ENCODE results near the gene ZSCAN12. TPM values are rescaled to one million over a fixed set of nuclear protein-coding genes. Genes with fewer than 3 reads are reported as not detected.
A peak's percentile ranks its signal among the peaks of the same experiment; 100 is the strongest.

Gene ZSCAN12
- total and polyA plus RNA-seq, 2 of the 13 experiments (the other 11 are each of a cell fraction or from before 2014, with no cell fraction given), result 2.8 to 8.9 TPM

DNA sequence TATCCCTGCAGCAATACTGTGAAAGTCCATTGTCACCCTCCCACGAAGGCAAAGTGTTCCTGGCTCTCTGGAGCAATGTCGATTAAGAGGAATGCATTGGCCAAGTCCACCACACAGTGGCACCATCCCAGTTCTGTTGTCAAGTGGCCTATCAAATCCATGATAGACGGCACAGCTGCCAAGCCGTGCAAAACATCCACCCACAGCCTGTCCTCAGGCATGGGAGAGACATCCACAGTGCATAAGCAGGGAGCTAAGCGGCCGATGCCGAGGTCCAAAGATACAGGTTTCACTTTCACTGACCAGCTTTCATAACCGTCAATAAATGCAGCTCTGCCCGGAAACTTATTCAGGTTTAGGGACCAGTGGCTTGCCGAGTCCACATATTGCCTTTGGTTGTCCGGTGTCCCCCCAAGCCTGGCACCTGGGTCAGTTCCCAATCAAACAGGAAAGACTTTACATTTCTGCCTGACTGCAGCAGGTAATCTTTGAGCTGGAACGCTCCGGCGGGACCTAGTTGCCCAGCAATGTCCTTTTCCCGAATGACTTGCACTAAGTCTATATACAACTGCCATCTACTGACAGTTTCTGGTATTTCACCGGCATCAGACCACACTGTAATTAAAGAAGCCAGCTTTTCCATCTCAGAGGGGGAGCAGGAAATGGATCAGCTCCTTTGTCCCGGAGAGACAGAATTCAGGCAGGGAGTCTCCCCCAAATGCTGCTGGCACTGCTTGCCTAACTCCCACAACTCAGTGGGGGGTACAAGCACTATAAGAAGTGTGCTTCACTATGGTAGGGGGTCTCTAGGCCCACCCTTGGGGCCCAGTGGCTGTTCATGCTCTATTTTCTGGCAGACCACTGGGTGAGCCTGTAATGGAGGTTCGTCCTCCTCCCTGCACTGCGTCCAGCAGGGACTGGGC is 43.5 kb downstream of the ZSCAN12 start (continued):
- TF ChIP-seq REST (IDR thresholded peaks at IDR 0.05; ENCODE audit: borderline replicate concordance in 1 of 2, low read depth in 1 of 2, low read length in 2 of 2) (no peak), AKNA (CRISPR knock-in tag; IDR thresholded peaks at IDR 0.05; ENCODE audit: borderline replicate concordance) (no peak), KDM2A (CRISPR knock-in tag; IDR thresholded peaks at IDR 0.05; ENCODE audit: borderline replicate concordance, low read depth) (peak; percentile 78; the same call in 1 of the 2 replicates), ZMYM2 (CRISPR knock-in tag; IDR thresholded peaks at IDR 0.05) (peak; percentile 44; the same call in 1 of the 2 replicates), RFX3 (CRISPR knock-in tag; IDR thresholded peaks at IDR 0.05) (no peak), MIER2 (CRISPR knock-in tag; IDR thresholded peaks at IDR 0.05) (peak; percentile 46; the same call in 1 of the 2 replicates), PRDM4 (CRISPR knock-in tag; IDR thresholded peaks at IDR 0.05; ENCODE audit: borderline replicate concordance) (no peak), KDM5B (CRISPR knock-in tag; IDR thresholded peaks at IDR 0.05; ENCODE audit: borderline replicate concordance) (peak; percentile 69), SIX4 (CRISPR knock-in tag; IDR thresholded peaks at IDR 0.05) (no peak; the same call in 1 of the 2 replicates), TSC22D2 (CRISPR knock-in tag; IDR thresholded peaks at IDR 0.05; ENCODE audit: borderline replicate concordance) (peak; percentile 86; the same call in 1 of the 2 replicates), PTBP1 (IDR thresholded peaks at IDR 0.05; ENCODE audit: low read depth, low read length, poor library complexity, severe bottlenecking) (no peak)
- TF ChIP-seq, protein P1, sequence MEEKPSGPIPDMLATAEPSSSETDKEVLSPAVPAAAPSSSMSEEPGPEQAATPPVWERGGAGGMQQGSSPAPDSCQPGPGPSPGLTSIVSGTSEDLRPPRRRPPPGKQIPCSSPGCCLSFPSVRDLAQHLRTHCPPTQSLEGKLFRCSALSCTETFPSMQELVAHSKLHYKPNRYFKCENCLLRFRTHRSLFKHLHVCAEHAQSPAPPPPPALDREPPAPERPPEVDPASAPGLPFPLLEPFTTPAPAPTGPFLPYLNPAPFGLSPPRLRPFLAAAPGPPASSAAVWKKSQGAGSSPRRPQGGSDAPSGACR (CRISPR knock-in tag; IDR thresholded peaks at IDR 0.05), result peak; percentile 67
- TF ChIP-seq, protein P2, sequence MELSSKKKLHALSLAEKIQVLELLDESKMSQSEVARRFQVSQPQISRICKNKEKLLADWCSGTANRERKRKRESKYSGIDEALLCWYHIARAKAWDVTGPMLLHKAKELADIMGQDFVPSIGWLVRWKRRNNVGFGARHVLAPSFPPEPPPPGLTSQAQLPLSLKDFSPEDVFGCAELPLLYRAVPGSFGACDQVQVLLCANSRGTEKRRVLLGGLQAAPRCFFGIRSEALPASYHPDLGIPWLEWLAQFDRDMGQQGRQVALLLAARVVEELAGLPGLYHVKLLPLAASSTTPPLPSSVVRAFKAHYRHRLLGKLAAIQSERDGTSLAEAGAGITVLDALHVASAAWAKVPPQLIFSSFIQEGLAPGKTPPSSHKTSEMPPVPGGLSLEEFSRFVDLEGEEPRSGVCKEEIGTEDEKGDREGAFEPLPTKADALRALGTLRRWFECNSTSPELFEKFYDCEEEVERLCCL (CRISPR knock-in tag; IDR thresholded peaks at IDR 0.05; ENCODE audit: borderline replicate concordance), result no peak

All from HepG2 (cell line).